Measurements from ENCODE around the gene ACACA.
"Not testable (repeated sequence)": the region's sequence is repeated elsewhere in the genome, so short reads cannot be mapped to it uniquely, and the experiment has no call there.

Gene ACACA

GRCh38 chr17:37167756-37168155, 238.9 kb downstream of the ACACA start:
- FAIRE-seq: no peak

GRCh38 chr17:37164057-37164456, 242.6 kb downstream of the ACACA start:
- no peak for FAIRE-seq

- FAIRE-seq: no peak
These were observed 243.8 kb downstream of the ACACA start for GRCh38 chr17:37162800-37163199.

GRCh38 chr17:37160944-37161343, 245.7 kb downstream of the ACACA start:
- no peak for FAIRE-seq

DNA sequence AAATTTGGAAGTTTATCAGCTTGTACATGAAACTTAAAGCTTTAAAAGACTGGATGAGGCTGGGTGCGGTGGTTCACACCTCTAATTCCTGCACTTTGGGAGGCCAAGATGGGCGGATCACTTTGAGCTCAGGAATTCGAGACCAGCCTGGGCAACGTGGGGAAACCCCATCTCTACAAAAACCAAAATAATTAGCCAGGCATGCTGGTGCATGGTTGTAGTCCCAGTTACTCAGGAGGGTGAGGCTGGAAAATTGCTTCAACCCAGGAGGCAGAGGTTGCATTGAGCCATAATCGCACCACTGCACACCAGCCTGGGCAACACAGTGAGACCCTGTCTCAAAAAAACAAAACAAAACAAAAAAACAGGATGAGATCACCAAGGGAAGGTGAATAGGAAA, 248.3 kb downstream of the ACACA start:
- no peak for FAIRE-seq

GRCh38 chr17:37148156-37148555, 258.5 kb downstream of the ACACA start:
- FAIRE-seq: no peak

DNA sequence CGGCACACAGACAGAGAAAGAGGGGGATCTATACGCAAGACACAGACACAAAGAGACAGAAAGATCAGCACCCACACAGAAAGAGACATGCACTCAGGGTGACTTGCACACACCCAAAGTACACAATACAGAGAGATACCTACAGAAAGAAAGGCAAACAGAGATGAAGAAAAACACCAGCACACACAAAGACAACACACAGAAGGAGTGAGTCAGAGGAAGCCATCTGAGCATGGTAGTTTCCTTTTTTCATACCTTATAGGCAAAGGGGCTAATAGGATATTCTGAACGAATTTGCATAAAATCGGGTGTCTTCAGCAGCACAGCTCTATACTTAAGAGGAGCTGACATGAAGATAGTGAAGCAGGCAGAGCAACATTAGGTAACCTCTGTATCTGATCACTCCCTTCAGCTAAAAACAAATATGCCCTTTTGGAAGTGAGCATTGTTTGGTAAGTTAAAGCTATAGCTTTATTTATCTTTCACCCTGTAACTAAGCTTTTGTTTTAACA, 259.3 kb downstream of the ACACA start:
- FAIRE-seq: no peak

GRCh38 chr17:37146086-37147064, 260.3 kb downstream of the ACACA start:
- FAIRE-seq: no peak

DNA sequence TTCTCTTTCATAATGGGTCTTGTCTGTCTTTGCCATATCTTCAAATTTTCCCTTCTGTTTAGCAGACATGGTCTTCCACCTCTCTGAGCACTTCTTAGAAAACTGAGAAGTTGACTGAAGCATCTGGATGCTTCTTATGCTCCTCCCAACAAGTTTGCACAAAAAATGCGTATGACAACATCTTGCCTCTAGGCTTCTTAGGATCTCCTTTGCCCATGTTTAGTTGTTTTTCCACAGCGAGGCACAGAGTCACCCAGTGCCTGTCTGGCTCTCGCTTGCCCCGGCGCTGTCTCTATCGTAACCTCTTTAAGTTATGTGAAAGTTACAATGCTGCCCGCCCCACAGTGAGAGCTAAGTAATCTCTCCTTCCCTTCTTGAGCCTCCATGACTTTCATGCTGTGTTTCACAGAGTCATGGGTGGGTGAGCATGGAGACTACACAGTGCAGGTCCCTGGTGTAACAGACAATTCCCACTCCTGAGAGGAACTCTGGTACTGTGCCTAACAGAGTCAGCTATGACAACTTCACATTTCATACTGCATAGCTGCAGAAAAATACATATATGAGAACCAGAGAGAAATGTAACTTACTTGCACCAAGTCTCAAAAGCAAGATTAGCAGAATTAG, 262.4 kb downstream of the ACACA start:
- FAIRE-seq: no peak

DNA sequence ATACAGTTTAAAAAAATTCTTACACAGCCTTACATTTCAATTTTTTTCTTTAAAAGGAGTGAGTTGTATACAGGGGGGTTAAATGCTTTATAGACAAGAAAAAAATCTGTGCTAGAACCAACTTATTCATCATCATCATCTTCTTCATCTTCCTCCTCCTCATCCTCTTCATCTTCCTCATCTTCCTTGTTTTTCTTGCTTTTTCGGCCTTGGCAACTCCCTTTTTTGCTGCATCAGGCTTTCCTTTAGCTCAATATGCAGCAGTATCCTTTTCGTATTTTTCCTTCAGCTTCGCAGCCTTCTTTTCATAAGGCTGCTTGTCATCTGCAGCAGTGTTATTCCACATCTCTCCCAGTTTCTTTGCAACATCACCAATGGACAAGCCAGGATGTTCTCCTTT, 263.1 kb downstream of the ACACA start:
- FAIRE-seq: not testable (repeated sequence)

DNA sequence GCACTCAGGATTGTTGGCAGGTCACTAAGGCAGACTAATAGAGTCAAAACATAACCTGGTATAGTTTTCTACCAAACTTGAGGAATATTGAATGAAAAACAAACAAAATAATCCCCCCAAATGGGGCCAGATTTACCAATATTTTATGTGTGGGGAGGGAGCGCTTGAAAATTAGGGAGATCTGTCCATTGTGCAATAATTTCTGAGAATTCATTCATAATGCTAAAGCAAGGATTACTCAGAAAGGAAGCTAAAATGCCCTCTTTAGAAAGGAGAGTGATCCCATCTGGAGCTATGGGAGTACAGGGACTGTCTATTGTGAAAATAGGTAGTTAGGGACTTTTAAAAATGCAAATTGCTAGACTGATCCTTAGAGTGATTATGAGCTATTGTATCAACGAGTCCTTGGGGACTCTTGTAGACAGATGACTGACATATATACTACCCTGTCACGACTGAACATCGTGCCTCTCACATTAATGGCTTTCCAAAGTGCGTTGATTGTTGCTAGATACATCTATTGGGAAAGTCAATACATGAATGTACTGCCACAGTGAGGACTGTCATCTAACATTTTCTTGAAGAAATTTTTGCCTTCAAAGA, 264.2 kb downstream of the ACACA start:
- no peak for FAIRE-seq

- no peak for FAIRE-seq
These were observed 268.0 kb downstream of the ACACA start for GRCh38 chr17:37138571-37139120.

- FAIRE-seq: no peak
These were observed 268.6 kb downstream of the ACACA start for GRCh38 chr17:37137906-37138514.

- FAIRE-seq: no peak
These were observed 269.5 kb downstream of the ACACA start for GRCh38 chr17:37137070-37137610.

DNA sequence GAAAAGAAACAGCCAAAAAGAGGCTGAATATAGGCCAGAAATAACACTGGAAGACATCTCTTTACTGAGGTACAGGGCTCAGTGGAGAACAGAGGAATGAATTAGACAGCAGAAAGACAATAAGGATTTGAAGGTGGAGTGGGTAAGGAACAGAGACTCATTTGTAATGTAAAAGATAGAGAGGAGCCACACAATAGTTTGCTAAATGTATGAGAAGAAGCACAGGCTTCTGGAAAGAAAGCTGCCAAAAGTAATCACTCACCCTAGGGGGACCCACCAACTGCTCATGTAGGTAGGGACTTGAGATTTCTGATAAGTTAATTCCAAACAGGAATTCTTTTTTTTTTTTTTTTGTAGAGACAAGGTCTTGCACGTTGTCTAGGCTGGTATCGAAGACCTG, 271.1 kb downstream of the ACACA start:
- FAIRE-seq: no peak

GRCh38 chr17:37134050-37134449, 272.6 kb downstream of the ACACA start:
- no peak for FAIRE-seq

DNA sequence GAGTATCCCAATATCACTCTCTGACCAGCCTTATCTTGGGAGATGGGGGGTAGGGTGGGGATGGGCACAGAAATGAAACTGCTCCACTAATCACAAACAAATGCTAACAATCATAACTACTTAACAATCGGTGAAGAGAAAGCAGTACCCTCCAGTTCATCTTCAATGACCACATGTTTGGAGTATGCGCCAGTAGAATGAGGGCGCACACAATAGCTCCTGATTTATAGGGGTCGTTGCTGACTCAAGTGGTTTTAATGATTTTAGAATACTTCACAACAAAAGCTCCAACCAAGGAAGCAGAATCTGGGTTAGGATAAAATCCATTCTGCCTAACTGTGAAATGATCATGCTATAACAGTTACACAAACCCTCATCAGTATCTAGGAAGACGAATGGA, 273.5 kb downstream of the ACACA start:
- no peak for FAIRE-seq

- no peak for FAIRE-seq
These were observed 274.7 kb downstream of the ACACA start for GRCh38 chr17:37131669-37132611.

DNA sequence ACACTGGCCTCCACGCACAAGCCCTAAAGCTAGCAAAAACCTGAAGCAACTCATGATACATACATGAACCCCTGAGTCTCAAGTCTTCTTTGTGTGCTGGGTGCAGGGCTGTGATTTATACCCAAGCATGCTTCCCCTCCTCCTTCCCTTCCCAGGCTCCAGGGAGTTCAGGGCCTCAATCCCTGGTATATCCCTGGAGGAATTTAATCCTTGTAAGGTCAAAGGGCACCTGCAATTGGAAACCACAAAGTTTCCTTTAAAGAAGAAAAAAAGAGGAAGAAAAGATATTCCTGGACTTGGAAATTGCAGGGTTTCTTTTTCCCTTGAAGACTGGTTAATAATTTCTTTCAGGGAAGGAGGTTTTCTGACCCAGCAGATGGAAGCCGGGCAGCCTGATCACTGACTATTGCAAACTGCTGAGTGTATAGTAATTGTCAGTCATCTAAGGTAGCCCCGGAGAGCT, 275.6 kb downstream of the ACACA start:
- FAIRE-seq: no peak

DNA sequence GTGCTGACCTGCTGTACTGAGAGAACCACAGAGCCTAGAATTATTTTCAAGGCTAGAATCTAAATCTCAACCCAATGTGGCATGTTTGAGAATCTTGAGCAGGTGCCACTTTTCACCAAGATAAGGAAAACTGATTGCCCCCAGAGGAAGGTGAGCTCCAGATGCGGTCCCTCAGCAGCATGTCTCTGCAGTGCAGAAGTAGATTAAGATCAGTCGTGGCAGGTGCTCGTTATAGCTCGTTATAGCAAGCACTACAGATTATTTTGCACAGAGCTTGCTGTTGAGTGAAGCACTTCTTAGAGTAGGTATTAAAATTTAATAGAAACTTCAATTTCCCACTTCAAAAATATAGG, 281.8 kb downstream of the ACACA start:
- FAIRE-seq: no peak

Data from islet of Langerhans (tissue), 1 donor.